Left ventricle myocardium inferior (tissue), 1 donor: ENCODE data around the gene ALX4. TPM values are rescaled to one million over a fixed set of nuclear protein-coding genes. Genes with fewer than 3 reads are reported as not detected.

Experiments used
- DNase-seq: peaks from one replicate; pipeline ENCODE4 v3.0.0-alpha.2; 2020
- H3K27ac ChIP-seq: fragments of 200-600 bp; replicated peaks from 2 replicates; pipeline ENCODE4 v1.8.0; 2021
- H3K27me3 ChIP-seq: fragments of 200-600 bp; 2 replicates; pipeline ENCODE4 v1.8.0; 2021; ENCODE audit warnings: low read depth
- H3K36me3 ChIP-seq: fragments of 200-600 bp; 2 replicates; pipeline ENCODE4 v1.8.0; 2021
- H3K4me1 ChIP-seq: fragments of 200-600 bp; 2 replicates; pipeline ENCODE4 v1.8.0; 2021
- H3K4me3 ChIP-seq: fragments of 200-600 bp; 2 replicates; pipeline ENCODE4 v1.8.0; 2021; ENCODE audit warnings: mild to moderate bottlenecking, moderate library complexity
- H3K9me3 ChIP-seq: fragments of 200-600 bp; replicated peaks from 2 replicates; pipeline ENCODE4 v1.8.0; 2021
- CTCF ChIP-seq: fragments of 200-600 bp; IDR thresholded peaks from 2 replicates; pipeline ENCODE4 v1.8.0; 2021; ENCODE audit warnings: antibody characterized with exemption, mild to moderate bottlenecking, borderline replicate concordance
- intact Hi-C: fragments of 100-400 bp; cut with micrococcal nuclease; formaldehyde crosslinking; loops from one replicate; pipeline ENCODE4 v1.11.0; 2022
- total RNA-seq: library from RNA; stranded (reverse); fragmentation: NEBNext Ultra II Directional; extraction: Animal tissue kit (Norgen Biotek cat#: 25700); gene quantifications from one replicate; pipeline ENCODE4 v1.2.1, GENCODE V29; 2021
- donor health status: DM: no; HTN: yes; CAD: no; lungs with severe emphysema.

ALX4 gene
- total RNA-seq, 1 donor from 2014 or later = not detected

GRCh38 chr11:44217432-44217831 is 92.5 kb downstream of the ALX4 start:
- Histone ChIP-seq H3K27ac (peak overlapping the region; percentile 9), H3K36me3 (no peaks in the 10 kb centered on the region), H3K4me3 (no peak overlapping the region), H3K27me3 (no peaks in the 10 kb centered on the region), H3K9me3 (peaks cover 5% of the 10 kb centered on the region), H3K4me1 (peaks cover 18% of the 10 kb centered on the region)
- intact Hi-C loops = no loop called here
- no peak for TF ChIP-seq CTCF
- no peak for DNase-seq

GRCh38 chr11:44213148-44213547 is 96.8 kb downstream of the ALX4 start:
- Histone ChIP-seq H3K4me3 (no peak overlapping the region), H3K27me3 (no peaks in the 10 kb centered on the region), H3K27ac (no peak overlapping the region), H3K9me3 (peaks cover 9% of the 10 kb centered on the region), H3K4me1 (no peaks in the 10 kb centered on the region), H3K36me3 (peaks cover 16% of the 10 kb centered on the region)
- no peak for TF ChIP-seq CTCF
- no peak for DNase-seq
- intact Hi-C loops = no loop called here

- TF ChIP-seq CTCF = no peak
- peaks cover 9% of the 10 kb centered on the region for H3K9me3 ChIP-seq
- intact Hi-C loops = no loop called here
- H3K27me3 ChIP-seq = no peaks in the 10 kb centered on the region
- no peaks in the 10 kb centered on the region for H3K4me1 ChIP-seq
- no peak overlapping the region for H3K4me3 ChIP-seq
- H3K27ac ChIP-seq = no peak overlapping the region
- no peak for DNase-seq
- H3K36me3 ChIP-seq = peaks cover 22% of the 10 kb centered on the region
Measured at GRCh38 chr11:44212128-44212527, 97.8 kb downstream of the ALX4 start.

Other genes with a start within 250 kb of the ALX4 start
- 7.9 TPM for gene ACCS, start 243.9 kb downstream of the ALX4 start, total RNA-seq
- 24.5 TPM for gene EXT2, start 214.5 kb downstream of the ALX4 start, total RNA-seq